ENCODE results near the gene ARHGAP23.
"Not testable (repeated sequence)": the region's sequence is repeated elsewhere in the genome, so short reads cannot be mapped to it uniquely, and the experiment has no call there.

ARHGAP23 gene

DNA sequence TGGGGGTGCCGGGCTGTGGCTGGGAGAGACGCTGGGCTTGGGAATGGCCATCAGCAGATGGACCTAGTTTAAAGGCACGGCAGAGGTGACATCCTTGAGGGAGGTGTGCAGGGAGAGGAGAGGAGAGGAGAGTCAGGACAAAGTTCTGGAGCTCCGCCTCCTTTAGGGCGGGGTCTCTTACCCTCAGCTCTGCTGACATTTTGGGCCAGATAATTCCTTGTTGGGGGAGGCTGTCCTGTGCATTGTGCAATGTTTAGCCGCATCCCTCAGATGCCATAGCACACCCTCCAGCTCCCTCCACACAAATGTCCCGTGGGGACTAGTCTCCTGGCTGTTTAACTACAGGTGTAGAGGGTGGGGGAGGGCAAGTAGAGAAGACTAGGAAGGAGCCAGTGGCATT, 48.3 kb downstream of the ARHGAP23 start:
- ChIA-PET POLR2A (ENCODE audit: low non-redundant PET) (no interaction called here), CTCF (no interaction called here)
- TF ChIP-seq, protein P1, sequence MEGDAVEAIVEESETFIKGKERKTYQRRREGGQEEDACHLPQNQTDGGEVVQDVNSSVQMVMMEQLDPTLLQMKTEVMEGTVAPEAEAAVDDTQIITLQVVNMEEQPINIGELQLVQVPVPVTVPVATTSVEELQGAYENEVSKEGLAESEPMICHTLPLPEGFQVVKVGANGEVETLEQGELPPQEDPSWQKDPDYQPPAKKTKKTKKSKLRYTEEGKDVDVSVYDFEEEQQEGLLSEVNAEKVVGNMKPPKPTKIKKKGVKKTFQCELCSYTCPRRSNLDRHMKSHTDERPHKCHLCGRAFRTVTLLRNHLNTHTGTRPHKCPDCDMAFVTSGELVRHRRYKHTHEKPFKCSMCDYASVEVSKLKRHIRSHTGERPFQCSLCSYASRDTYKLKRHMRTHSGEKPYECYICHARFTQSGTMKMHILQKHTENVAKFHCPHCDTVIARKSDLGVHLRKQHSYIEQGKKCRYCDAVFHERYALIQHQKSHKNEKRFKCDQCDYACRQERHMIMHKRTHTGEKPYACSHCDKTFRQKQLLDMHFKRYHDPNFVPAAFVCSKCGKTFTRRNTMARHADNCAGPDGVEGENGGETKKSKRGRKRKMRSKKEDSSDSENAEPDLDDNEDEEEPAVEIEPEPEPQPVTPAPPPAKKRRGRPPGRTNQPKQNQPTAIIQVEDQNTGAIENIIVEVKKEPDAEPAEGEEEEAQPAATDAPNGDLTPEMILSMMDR (conservative IDR thresholded peaks at IDR 0.05; ENCODE audit: low read depth), result no peak
- peak overlapping the region; percentile 25 for H3K27ac ChIP-seq
- no peak for DNase-seq (ENCODE audit: low spot score)

DNA sequence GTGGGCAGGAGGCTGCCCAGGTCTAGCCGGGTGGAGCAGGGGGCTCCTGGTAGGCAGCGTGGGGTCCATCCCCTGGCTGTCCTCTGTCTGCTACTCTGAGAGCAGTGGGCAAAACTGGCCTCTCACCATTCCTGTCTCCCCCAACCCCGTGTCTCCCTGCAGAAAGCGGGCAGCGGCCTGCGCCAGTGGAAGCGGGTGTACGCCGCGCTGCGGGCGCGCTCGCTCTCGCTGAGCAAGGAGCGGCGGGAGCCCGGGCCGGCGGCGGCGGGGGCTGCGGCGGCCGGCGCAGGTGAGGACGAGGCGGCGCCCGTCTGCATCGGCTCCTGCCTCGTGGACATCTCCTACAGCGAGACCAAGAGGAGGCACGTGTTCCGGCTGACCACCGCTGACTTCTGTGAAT, 49.2 kb downstream of the ARHGAP23 start:
- DNase-seq (ENCODE audit: low spot score); CTCF ChIA-PET: not testable (repeated sequence)

DNA sequence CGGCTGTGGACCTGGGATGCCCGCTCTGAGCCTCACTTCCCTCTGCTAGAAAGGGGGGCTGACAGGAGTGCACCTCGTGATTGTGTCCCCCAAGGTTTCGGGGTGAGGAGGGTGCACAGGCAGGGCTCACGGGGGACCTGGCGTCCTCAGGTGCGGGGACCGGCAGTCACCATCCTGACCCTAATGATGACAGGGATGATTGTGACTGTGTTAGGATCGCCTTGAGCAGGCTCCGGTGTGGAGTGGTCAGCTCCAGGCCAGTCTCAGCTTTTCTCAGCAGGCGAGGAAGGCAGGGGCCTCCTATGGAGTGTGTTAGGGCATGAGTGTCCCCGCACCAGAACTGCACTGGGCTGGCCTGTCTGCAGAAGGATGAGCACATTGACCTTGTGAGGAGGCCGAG, 49.7 kb downstream of the ARHGAP23 start:
- H3K27ac ChIP-seq; CTCF ChIA-PET; DNase-seq (ENCODE audit: low spot score); POLR2A ChIA-PET (ENCODE audit: low non-redundant PET): not testable (repeated sequence)

More for the DNA sequence above, 49.2 kb downstream of the ARHGAP23 start:
- POLR2A ChIA-PET (ENCODE audit: low non-redundant PET); H3K27ac ChIP-seq: not testable (repeated sequence)

DNA sequence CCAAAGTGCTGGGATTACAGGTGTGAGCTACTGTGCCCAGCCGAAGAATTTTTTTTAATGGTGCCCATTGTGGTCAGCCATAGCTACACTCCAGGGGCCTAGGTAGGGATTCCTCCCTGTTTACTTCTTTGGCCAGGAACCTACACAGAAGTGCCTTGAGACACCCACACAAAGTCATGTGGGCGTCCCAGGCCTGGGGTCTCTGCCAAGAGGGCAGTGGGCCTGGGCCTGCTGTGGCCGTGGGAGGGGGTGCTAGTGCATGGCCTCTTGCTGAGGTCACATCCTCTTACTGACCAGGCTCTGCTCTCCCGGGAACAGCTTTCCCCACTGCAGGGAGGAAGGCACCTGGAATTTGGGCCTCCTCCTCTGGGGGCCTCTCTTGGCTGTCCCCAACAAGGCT, 50.4 kb downstream of the ARHGAP23 start:
- POLR2A ChIA-PET (ENCODE audit: low non-redundant PET); H3K27ac ChIP-seq; DNase-seq (ENCODE audit: low spot score); CTCF ChIA-PET: not testable (repeated sequence)

DNA sequence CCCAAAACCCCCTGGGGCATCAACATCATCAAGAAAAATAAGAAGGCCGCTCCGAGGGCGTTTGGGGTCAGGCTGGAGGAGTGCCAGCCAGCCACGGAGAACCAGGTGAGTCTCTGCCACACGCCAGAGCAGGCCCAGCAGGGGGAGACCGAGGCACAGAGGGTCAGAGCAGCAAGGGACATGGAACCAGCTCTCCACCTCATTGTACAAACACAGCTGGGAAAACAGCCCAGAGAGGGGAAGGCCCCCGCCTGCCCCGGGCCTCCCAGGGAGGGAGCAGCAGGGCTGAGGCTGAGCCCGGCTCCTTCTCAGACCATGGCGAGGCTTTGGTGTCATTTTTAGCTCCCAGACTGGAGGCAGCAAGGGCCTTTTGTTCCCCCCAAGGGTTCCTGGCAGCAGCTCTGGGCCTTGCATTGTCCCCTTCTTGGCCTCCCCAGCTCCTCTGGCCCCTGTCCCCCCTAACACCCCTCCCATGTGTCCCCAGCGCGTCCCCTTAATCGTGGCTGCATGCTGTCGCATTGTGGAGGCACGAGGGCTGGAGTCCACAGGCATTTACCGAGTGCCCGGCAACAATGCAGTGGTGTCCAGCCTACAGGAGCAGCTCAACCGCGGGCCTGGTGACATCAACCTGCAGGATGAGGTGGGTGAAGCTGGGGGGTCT, 53.9 kb downstream of the ARHGAP23 start:
- not testable (repeated sequence) for DNase-seq (ENCODE audit: low spot score)
- POLR2A ChIA-PET (ENCODE audit: low non-redundant PET), result interaction anchor here (0.6 kb wide), 1 partner anchor 35 kb away, joined by 12 read pairs; no protein-coding TSS in a partner anchor

DNA sequence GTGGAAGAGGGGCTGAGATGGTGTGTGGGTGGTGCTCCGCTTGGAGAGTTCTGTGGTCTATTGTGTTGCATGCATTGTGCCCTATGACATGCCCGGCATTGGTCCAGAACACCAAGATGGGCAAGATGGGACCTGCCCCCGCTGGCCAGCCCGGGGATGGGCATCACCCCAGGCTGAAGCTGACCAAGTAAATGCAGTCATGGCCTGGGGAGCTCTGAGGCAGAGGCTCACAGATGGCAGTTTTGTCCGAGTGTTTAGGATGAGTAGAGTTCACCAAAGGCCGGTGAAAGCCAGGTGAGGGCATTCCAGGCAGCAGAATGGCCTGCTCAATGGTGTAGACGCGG, 54.4 kb downstream of the ARHGAP23 start:
- H3K27ac ChIP-seq, result peak overlapping the region; percentile 69
- DNase-seq (ENCODE audit: low spot score); POLR2A ChIA-PET (ENCODE audit: low non-redundant PET): not testable (repeated sequence)
- CTCF ChIA-PET, result interaction anchor here (0.6 kb wide), 1 partner anchor 31 kb away, joined by 4 read pairs; no protein-coding TSS in a partner anchor

More for the DNA sequence above, 53.9 kb downstream of the ARHGAP23 start:
- CTCF ChIA-PET, result not testable (repeated sequence)
- H3K27ac ChIP-seq, result peak overlapping the region; percentile 69

DNA sequence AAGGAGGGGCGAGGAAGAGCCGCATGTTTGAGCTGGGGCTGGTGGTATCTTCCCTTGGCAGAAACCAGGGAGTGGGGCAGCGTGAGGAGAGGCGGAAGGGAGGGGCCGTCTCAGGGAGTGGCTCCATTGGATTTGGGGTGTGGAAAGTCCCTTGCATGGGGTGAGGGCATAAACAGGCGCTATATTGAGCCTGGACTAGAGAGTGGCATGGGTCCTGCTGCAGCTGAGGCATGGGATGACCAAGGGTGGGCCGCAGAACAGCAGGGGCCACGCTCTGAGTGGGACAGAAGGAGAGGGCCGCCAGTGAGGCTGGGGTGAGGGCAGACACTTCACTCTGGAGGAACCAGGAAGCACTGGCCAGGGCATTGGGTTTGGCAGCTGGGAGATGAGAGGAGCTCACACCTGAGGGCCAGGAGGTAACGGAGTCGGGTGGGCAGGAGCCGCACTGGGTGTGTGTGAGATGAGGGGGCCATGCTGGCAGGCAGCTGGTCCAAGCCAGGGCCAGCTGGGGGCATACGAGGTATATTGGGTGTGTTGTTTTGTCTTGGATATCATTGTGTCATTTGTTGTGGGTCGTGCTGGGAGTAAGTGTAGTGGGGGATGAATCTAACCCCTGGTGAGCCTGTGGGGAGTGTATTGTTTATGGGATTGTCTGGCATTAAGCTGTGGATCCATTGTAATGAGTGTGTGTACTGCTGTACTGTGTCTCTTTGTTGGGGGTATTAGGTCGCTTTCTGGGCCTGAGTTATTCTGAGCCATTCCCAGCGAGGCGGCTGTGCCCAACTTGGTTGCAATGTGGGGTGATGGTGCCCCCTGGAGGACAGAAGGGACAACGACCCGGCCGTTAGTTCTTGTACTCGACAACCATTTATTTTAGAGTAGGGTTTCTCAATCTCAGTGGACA, 56.2 kb downstream of the ARHGAP23 start:
- TF ChIP-seq, protein P1 (conservative IDR thresholded peaks at IDR 0.05; ENCODE audit: low read depth), result peak; percentile 82
- peak overlapping the region; percentile 69 for H3K27ac ChIP-seq
- DNase-seq (ENCODE audit: low spot score), result peak; percentile 41
- POLR2A ChIA-PET (ENCODE audit: low non-redundant PET), result interaction anchor here (0.6 kb wide), 1 partner anchor 1011 kb away, joined by 4 read pairs; no protein-coding TSS in a partner anchor
- CTCF ChIA-PET, result interaction anchor here (0.7 kb wide), 1 partner anchor 192 kb away, joined by 3 read pairs; no protein-coding TSS in a partner anchor

DNA sequence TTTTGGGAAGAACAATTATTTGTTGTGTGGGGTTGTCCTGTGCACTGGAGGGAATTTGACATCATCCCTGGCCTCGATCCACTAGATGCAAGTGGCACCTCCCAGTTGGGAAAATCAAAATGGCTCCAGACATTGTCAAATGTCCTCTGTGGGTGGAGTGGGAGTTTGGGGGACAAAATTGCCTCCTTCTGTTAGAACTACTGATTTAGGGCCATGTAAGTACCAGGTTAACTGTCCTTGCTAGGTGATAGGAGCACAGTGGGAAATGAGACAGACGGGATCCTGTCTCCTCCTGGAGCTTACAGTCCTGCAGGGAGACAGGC, 56.8 kb downstream of the ARHGAP23 start:
- peak overlapping the region; percentile 69 for H3K27ac ChIP-seq
- ChIA-PET CTCF (interaction anchor here (0.5 to 1.3 kb wide), 3 partner anchors 61 to 184 kb away, joined by 5 to 8 read pairs (median 5); no protein-coding TSS in a partner anchor), POLR2A (ENCODE audit: low non-redundant PET) (no interaction called here)
- TF ChIP-seq, protein P1 (conservative IDR thresholded peaks at IDR 0.05; ENCODE audit: low read depth), result peak; percentile 20
- DNase-seq (ENCODE audit: low spot score), result no peak

DNA sequence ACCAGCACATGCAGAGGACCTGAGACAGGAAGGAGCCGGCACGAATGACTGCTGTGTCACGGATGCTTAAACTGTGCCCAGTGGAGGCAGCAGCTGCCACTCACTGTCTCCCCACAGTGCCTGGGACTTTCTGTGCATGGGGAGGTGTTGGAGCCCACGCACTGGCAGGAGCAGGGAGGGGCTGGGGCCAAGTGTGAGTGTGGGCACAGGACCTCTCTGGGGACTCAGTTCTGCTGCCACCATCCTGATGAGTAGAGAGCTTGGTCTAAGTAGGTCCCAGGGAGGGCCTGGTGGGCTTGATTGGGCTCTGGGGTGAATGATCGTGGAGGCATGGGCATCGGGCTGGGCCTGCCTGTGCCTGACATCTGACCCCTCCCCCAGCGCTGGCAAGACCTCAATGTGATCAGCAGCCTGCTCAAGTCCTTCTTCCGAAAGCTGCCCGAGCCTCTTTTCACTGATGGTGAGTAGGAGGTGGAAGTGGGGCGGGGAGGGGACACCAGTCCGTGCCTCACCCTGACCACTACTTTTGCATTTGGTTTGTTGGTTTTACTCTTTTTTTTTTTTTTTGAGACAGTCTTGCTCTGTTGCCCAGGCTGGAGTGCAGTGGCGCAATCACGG, 57.5 kb downstream of the ARHGAP23 start:
- peak overlapping the region; percentile 19; the same call in 1 of the 2 replicates for H3K27ac ChIP-seq
- DNase-seq (ENCODE audit: low spot score); POLR2A ChIA-PET (ENCODE audit: low non-redundant PET): not testable (repeated sequence)
- CTCF ChIA-PET, result interaction anchor here (0.5 to 1.3 kb wide), 4 partner anchors 62 to 1088 kb away, joined by 3 to 8 read pairs (median 5); no protein-coding TSS in a partner anchor

DNA sequence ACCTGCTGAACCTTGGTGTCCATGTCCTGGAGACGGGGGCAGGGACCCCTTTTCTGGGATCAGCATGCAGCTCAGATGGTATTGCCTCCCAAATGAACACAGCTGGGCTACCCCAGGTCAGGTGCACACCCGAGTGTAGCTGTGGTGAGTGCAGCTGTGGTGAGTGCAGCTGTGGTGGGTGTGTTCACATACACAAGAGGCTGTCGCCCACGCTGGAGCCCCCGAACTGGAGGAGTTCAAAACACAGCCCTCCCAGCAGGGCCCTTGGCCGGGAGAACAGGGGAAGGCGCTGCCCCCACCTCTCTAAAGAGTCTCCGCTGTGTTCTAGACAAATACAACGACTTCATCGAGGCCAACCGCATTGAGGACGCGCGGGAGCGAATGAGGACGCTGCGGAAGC, 61.5 kb downstream of the ARHGAP23 start:
- POLR2A ChIA-PET (ENCODE audit: low non-redundant PET); DNase-seq (ENCODE audit: low spot score); H3K27ac ChIP-seq: not testable (repeated sequence)
- CTCF ChIA-PET, result interaction anchor here (0.6 kb wide), 1 partner anchor 178 kb away, joined by 3 read pairs; no protein-coding TSS in a partner anchor

DNA sequence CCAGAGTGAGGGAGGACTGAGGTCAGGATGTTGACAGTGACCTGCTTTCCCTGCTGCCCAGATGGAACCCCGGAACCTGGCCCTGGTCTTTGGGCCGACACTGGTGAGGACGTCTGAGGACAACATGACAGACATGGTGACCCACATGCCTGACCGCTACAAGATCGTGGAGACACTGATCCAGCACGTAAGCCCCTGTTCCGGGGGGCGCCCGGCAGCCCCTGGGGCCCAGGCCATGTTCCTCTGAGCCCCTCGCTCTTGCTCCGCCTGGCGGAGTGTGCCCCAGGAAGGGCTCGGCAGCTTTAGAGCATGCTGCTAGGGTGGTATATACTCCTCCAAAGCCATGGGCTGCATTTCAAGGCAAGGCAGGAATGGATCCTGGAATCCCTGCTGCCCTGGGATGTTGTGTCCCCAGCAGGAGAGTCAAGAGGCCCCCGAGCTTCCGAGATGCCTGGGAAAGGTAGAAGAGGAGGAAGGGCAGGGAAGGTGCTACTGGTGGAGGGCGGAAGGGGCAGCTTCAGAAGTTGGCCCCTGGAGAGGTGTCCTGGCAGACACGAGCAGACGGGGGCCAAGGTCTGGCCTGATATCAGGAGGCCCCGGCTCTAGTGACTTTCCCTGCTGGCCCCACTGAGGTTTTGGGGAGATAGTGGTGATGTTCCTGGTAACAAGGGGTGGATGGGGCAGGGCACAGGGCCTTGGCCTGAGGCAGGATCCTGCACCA, 63.2 kb downstream of the ARHGAP23 start:
- H3K27ac ChIP-seq, result peak overlapping the region; percentile 51
- CTCF ChIA-PET, result interaction anchor here (0.6 to 2.0 kb wide), 5 partner anchors 54 to 788 kb away, joined by 3 to 6 read pairs (median 3); no protein-coding TSS in a partner anchor
- POLR2A ChIA-PET (ENCODE audit: low non-redundant PET); DNase-seq (ENCODE audit: low spot score): not testable (repeated sequence)

Measured in RWPE1 (cell line).